ELF-1 (cell line): ENCODE data around the gene LRRC31.

Experiments used
- DNase-seq: peaks from one replicate; pipeline ENCODE4 v3.0.0-alpha.2; 2016; ENCODE audit warnings: low read depth, low spot score

LRRC31 gene

GRCh38 chr3:169869484-169870220, at the start of gene LRRC31:
Gene LRRC31 (minus strand): TSS chr3:169869935. CDS start chr3:169869807, 128 bp downstream.
- DNase-seq: no peak

- DNase-seq: no peak
These were observed 44.6 kb upstream of the LRRC31 start for GRCh38 chr3:169914321-169914720.

GRCh38 chr3:169913323-169913722, 43.6 kb upstream of the LRRC31 start:
- no peak for DNase-seq

GRCh38 chr3:169911272-169911671, 41.5 kb upstream of the LRRC31 start, which contains the start of gene SAMD7:
Gene SAMD7 (plus strand): TSS chr3:169911572. CDS start chr3:169919499, 7,927 bp downstream.
- DNase-seq: no peak

GRCh38 chr3:169907944-169908343, 38.2 kb upstream of the LRRC31 start:
- peak; percentile 10 for DNase-seq

- peak; percentile 14 for DNase-seq
These were observed 37.7 kb upstream of the LRRC31 start for GRCh38 chr3:169907476-169907875.

GRCh38 chr3:169905404-169905803, 35.7 kb upstream of the LRRC31 start:
- DNase-seq: no peak

- DNase-seq: no peak
These were observed 31.7 kb upstream of the LRRC31 start for GRCh38 chr3:169901453-169901852.

- no peak for DNase-seq
These were observed 27.5 kb upstream of the LRRC31 start for GRCh38 chr3:169897284-169897683.

- no peak for DNase-seq
These were observed 25.3 kb upstream of the LRRC31 start for GRCh38 chr3:169895072-169895471.

- DNase-seq: no peak
These were observed 24.4 kb upstream of the LRRC31 start for GRCh38 chr3:169894110-169894509.

- no peak for DNase-seq
These were observed 22.2 kb upstream of the LRRC31 start for GRCh38 chr3:169891886-169892285.

- no peak for DNase-seq
These were observed 16.9 kb upstream of the LRRC31 start for GRCh38 chr3:169886671-169887070.

GRCh38 chr3:169880576-169881250, 11.0 kb upstream of the LRRC31 start:
- DNase-seq: no peak

GRCh38 chr3:169879845-169880575, 10.3 kb upstream of the LRRC31 start:
- DNase-seq: no peak

- DNase-seq: no peak
These were observed 9.3 kb upstream of the LRRC31 start for GRCh38 chr3:169879013-169879557.

GRCh38 chr3:169871129-169871886, 1.6 kb upstream of the LRRC31 start:
- no peak for DNase-seq

- DNase-seq: no peak
These were observed 1.4 kb downstream of the LRRC31 start for GRCh38 chr3:169868369-169868768.

GRCh38 chr3:169867584-169868210, 2.0 kb downstream of the LRRC31 start:
- no peak for DNase-seq

- DNase-seq: no peak
These were observed 4.5 kb downstream of the LRRC31 start for GRCh38 chr3:169865176-169865767.
